Measurements from ENCODE around the gene EFNA5.

The EFNA5 gene

GRCh38 chr5:107639990-107640389 is 30.7 kb downstream of the EFNA5 start:
- DNase-seq (ENCODE audit: low read depth, low spot score) = no peak

- DNase-seq (ENCODE audit: low read depth, low spot score) = no peak
Measured at GRCh38 chr5:107636555-107636954, 34.2 kb downstream of the EFNA5 start.

GRCh38 chr5:107636068-107636467 is 34.7 kb downstream of the EFNA5 start:
- DNase-seq (ENCODE audit: low read depth, low spot score) = no peak

GRCh38 chr5:107634981-107635848 is 35.5 kb downstream of the EFNA5 start:
- DNase-seq (ENCODE audit: low read depth, low spot score) = no peak

GRCh38 chr5:107633171-107633901 is 37.4 kb downstream of the EFNA5 start:
- DNase-seq (ENCODE audit: low read depth, low spot score) = no peak

- DNase-seq (ENCODE audit: low read depth, low spot score) = no peak
Measured at GRCh38 chr5:107631805-107632362, 38.9 kb downstream of the EFNA5 start.

GRCh38 chr5:107630184-107630583 is 40.6 kb downstream of the EFNA5 start:
- no peak for DNase-seq (ENCODE audit: low read depth, low spot score)

GRCh38 chr5:107624235-107624634 is 46.5 kb downstream of the EFNA5 start:
- DNase-seq (ENCODE audit: low read depth, low spot score) = no peak

GRCh38 chr5:107621089-107621488 is 49.6 kb downstream of the EFNA5 start:
- DNase-seq (ENCODE audit: low read depth, low spot score) = no peak

GRCh38 chr5:107619781-107620180 is 51.0 kb downstream of the EFNA5 start:
- no peak for DNase-seq (ENCODE audit: low read depth, low spot score)

- no peak for DNase-seq (ENCODE audit: low read depth, low spot score)
Measured at GRCh38 chr5:107618242-107618641, 52.5 kb downstream of the EFNA5 start.

- no peak for DNase-seq (ENCODE audit: low read depth, low spot score)
Measured at GRCh38 chr5:107617052-107617451, 53.7 kb downstream of the EFNA5 start.

GRCh38 chr5:107616213-107616612 is 54.5 kb downstream of the EFNA5 start:
- DNase-seq (ENCODE audit: low read depth, low spot score) = no peak

- DNase-seq (ENCODE audit: low read depth, low spot score) = no peak
Measured at GRCh38 chr5:107615299-107615817, 55.4 kb downstream of the EFNA5 start.

GRCh38 chr5:107612541-107612940 is 58.2 kb downstream of the EFNA5 start:
- no peak for DNase-seq (ENCODE audit: low read depth, low spot score)

GRCh38 chr5:107610798-107611197 is 59.9 kb downstream of the EFNA5 start:
- DNase-seq (ENCODE audit: low read depth, low spot score) = no peak

- no peak for DNase-seq (ENCODE audit: low read depth, low spot score)
Measured at GRCh38 chr5:107607671-107608345, 62.9 kb downstream of the EFNA5 start.

GRCh38 chr5:107607196-107607595 is 63.5 kb downstream of the EFNA5 start:
- no peak for DNase-seq (ENCODE audit: low read depth, low spot score)

GRCh38 chr5:107605596-107606125 is 65.1 kb downstream of the EFNA5 start:
- no peak for DNase-seq (ENCODE audit: low read depth, low spot score)

- no peak for DNase-seq (ENCODE audit: low read depth, low spot score)
Measured at GRCh38 chr5:107604990-107605389, 65.7 kb downstream of the EFNA5 start.

- DNase-seq (ENCODE audit: low read depth, low spot score) = no peak
Measured at GRCh38 chr5:107604146-107604910, 66.4 kb downstream of the EFNA5 start.

Data from activated CD4-positive, CD25-positive, alpha-beta regulatory T cell treated with anti-CD3 and anti-CD28 coated beads, Interleukin-2, amount 50 U/mL, for 16 hours (primary cell).